Measurements from ENCODE around the gene FSHR.

Gene FSHR

DNA sequence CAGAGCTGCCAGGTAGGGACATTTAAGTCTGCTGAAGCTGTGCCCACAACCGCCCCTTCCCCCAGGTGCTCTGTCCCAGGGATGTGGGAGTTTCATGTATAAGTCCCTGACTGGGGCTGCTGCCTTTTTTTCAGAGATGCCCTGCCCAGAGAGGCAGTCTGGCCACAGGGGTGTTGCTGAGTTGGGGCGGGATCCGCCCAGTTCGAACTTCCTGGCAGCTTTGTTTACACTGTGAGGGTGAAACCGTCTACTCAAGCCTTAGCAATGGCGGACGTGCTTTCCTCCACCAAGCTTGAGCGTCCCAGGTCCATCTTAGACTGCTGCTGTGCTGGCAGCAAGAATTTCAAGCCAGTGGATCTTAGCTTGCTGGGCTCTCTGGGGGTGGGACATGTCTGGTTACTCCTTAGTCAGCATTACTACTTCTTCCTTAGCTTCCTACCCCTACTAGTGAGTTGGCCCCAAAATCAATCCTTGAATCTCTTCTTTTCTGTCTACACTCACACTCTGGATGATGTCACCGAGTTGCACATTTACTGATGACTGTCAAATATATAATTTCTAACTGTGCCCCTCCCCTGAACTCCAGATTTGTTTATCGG, 31.8 kb upstream of the FSHR start:
- Histone ChIP-seq H3K4me1 (ENCODE audit: control insufficient read depth in 1 of 2, insufficient read depth in 1 of 2, low read depth in 1 of 2, low read length in 1 of 2) (no peaks in the 10 kb centered on the region), H3K4me3 (ENCODE audit: low read depth in 1 of 2, low read length in 1 of 2) (no peak overlapping the region), H3K27me3 (no peaks in the 10 kb centered on the region), H3K27ac (no peak overlapping the region), H3K9me3 (no peaks in the 10 kb centered on the region), H3K36me3 (no peaks in the 10 kb centered on the region)
- TF ChIP-seq, protein P1, sequence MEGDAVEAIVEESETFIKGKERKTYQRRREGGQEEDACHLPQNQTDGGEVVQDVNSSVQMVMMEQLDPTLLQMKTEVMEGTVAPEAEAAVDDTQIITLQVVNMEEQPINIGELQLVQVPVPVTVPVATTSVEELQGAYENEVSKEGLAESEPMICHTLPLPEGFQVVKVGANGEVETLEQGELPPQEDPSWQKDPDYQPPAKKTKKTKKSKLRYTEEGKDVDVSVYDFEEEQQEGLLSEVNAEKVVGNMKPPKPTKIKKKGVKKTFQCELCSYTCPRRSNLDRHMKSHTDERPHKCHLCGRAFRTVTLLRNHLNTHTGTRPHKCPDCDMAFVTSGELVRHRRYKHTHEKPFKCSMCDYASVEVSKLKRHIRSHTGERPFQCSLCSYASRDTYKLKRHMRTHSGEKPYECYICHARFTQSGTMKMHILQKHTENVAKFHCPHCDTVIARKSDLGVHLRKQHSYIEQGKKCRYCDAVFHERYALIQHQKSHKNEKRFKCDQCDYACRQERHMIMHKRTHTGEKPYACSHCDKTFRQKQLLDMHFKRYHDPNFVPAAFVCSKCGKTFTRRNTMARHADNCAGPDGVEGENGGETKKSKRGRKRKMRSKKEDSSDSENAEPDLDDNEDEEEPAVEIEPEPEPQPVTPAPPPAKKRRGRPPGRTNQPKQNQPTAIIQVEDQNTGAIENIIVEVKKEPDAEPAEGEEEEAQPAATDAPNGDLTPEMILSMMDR (IDR thresholded peaks at IDR 0.05), result no peak

DNA sequence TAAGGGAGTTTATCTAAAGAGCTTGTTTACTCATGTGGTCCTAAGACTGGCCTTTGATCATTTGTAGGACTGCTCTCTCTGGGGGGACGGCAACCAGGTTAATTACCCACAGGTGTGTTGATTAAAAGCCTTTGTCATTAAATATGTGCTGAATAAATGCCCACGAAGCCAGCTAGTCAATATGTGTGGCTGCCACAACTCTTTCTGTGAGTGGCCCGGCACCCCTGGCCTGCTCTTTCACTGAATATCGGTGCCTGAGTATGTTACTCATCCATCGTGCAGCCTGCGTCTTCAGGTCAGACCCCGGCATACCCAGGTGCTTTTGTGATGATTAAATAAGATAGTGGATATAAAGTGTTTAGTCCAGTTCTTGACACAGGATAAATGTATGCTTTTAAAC, 24.3 kb upstream of the FSHR start:
- Histone ChIP-seq H3K4me3 (ENCODE audit: low read depth in 1 of 2, low read length in 1 of 2) (no peak overlapping the region), H3K27me3 (no peaks in the 10 kb centered on the region), H3K4me1 (ENCODE audit: control insufficient read depth in 1 of 2, insufficient read depth in 1 of 2, low read depth in 1 of 2, low read length in 1 of 2) (no peaks in the 10 kb centered on the region), H3K9me3 (no peaks in the 10 kb centered on the region), H3K27ac (no peak overlapping the region), H3K36me3 (no peaks in the 10 kb centered on the region)
- TF ChIP-seq, protein P1 (IDR thresholded peaks at IDR 0.05), result no peak

DNA sequence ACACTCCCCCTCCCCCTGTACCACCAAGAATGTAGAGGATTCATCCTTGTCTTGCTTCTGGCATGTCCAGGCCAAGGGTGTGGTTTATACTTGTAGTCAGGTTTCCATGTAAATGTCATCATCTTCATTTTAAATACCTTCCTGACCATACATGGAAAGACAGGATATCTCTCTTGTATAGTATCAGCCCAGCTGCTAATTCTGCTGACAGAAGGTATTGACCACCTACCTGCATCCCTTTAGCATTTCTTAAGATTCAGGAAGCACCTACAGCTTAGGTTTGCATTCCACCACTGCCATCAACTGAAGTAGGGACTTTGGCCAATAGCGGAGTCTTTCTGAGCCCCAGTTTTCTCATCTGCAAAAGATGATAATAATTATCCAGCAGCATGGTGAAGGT, 22.9 kb upstream of the FSHR start:
- TF ChIP-seq, protein P1 (IDR thresholded peaks at IDR 0.05), result no peak
- Histone ChIP-seq H3K36me3 (no peaks in the 10 kb centered on the region), H3K27me3 (no peaks in the 10 kb centered on the region), H3K4me3 (ENCODE audit: low read depth in 1 of 2, low read length in 1 of 2) (no peak overlapping the region), H3K4me1 (ENCODE audit: control insufficient read depth in 1 of 2, insufficient read depth in 1 of 2, low read depth in 1 of 2, low read length in 1 of 2) (no peaks in the 10 kb centered on the region), H3K27ac (no peak overlapping the region), H3K9me3 (no peaks in the 10 kb centered on the region)

DNA sequence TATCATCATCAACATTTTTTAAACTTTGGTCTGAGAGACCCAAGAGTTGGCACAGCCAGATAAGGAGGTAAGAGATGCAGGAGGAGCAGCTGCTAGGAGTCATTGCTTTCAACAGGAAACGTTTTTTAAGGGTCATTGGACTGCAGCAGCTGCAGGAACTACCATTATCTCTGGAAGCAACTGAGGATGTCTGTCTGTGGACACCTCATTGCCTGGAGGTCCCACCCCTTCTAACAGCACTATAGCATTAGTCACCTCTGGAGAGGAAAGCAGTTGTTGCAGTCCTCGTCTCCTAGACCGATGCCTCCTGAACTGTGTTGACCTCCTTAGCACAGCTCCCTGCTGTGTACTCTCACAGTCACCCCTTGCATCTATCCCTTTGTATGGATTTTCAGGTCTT, 21.5 kb upstream of the FSHR start:
- TF ChIP-seq, protein P1 (IDR thresholded peaks at IDR 0.05), result no peak
- Histone ChIP-seq H3K27ac (no peak overlapping the region), H3K4me1 (ENCODE audit: control insufficient read depth in 1 of 2, insufficient read depth in 1 of 2, low read depth in 1 of 2, low read length in 1 of 2) (no peaks in the 10 kb centered on the region), H3K27me3 (no peaks in the 10 kb centered on the region), H3K9me3 (no peaks in the 10 kb centered on the region), H3K4me3 (ENCODE audit: low read depth in 1 of 2, low read length in 1 of 2) (no peak overlapping the region), H3K36me3 (no peaks in the 10 kb centered on the region)

DNA sequence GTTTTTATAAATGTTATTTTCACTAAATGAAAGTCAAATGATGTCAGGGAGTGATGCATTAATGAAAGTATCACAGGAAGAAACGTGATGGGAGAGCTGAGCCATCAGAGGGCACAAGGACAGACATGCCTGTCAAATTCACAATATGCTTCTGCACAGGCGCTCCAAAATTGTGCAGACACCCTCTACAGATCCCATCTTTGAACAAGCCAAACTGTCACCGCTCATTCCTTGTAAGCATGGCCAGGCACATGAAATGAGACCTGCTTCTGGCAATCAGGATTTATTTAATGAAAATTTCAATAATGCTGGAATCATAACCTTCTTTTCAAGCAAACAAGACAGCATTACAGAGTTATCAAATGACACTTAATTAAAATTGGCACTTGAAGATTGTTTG, 20.4 kb upstream of the FSHR start:
- H3K9me3 ChIP-seq, result no peaks in the 10 kb centered on the region
- H3K27me3 ChIP-seq, result no peaks in the 10 kb centered on the region
- H3K4me1 ChIP-seq (ENCODE audit: control insufficient read depth in 1 of 2, insufficient read depth in 1 of 2, low read depth in 1 of 2, low read length in 1 of 2), result no peaks in the 10 kb centered on the region
- TF ChIP-seq, protein P1 (IDR thresholded peaks at IDR 0.05), result no peak
- H3K36me3 ChIP-seq, result no peaks in the 10 kb centered on the region
- no peak overlapping the region for H3K4me3 ChIP-seq (ENCODE audit: low read depth in 1 of 2, low read length in 1 of 2)
- H3K27ac ChIP-seq, result no peak overlapping the region

DNA sequence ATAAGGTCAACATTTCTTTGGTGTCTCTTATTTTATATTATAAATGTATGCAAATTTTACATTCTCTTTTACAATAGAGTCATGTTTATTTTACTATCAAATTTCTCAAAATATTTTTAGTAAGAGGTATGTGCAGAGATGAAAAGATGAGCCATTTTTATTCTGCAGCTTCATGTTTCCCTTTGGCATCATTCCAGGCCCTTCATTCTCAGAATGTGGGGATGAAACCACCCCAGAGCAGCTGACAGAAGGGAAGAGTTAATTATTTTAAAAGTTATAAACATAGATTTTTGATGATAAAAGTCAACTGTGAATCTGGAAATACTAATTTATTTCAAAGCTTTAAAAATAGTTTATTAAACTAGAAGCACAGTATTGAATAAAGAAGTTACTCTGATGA, 12.8 kb upstream of the FSHR start:
- Histone ChIP-seq H3K9me3 (no peaks in the 10 kb centered on the region), H3K4me1 (ENCODE audit: control insufficient read depth in 1 of 2, insufficient read depth in 1 of 2, low read depth in 1 of 2, low read length in 1 of 2) (no peaks in the 10 kb centered on the region), H3K27me3 (no peaks in the 10 kb centered on the region), H3K36me3 (no peaks in the 10 kb centered on the region), H3K4me3 (ENCODE audit: low read depth in 1 of 2, low read length in 1 of 2) (no peak overlapping the region), H3K27ac (no peak overlapping the region)
- TF ChIP-seq, protein P1 (IDR thresholded peaks at IDR 0.05), result no peak
